Right atrium auricular region (tissue), 2 donors: ENCODE measurements around the gene ZNF862. TPM values are rescaled to one million over a fixed set of nuclear protein-coding genes. Genes with fewer than 3 reads are reported as not detected.

ENCODE experiments used
- DNase-seq: peaks from one replicate; pipeline ENCODE4 v3.0.0-alpha.2; 2019; ENCODE audit warnings: low spot score
- H3K27ac ChIP-seq, 2 donors: fragments of 200-600 bp; sonication (generic); 1 replicate in 1 of 2; 2 replicates in 1 of 2; pipeline ENCODE4 v1.5.1; 2016 to 2019
- H3K27me3 ChIP-seq, 2 donors: fragments of 200-600 bp; sonication (generic); one replicate each; pipeline versions ENCODE4 v1.5.1 to v1.6.0; 2017 to 2019
- H3K36me3 ChIP-seq: fragments of 200-600 bp; sonication (generic); one replicate; pipeline ENCODE4 v1.5.1; 2016
- H3K4me1 ChIP-seq, 2 donors: fragments of 200-600 bp; sonication (generic); one replicate each; pipeline versions ENCODE4 v1.5.1 to v1.6.0; 2017 to 2019
- H3K4me3 ChIP-seq, 2 donors: fragments of 200-600 bp; sonication (generic); 1 replicate in 1 of 2; 2 replicates in 1 of 2; pipeline ENCODE4 v1.5.1; 2017 to 2019; ENCODE audit warnings: mild to moderate bottlenecking in 1 of 2, moderate library complexity in 1 of 2
- H3K9me3 ChIP-seq, 2 donors: fragments of 200-600 bp; sonication (generic); one replicate each; pipeline ENCODE4 v1.5.1; 2019
- total RNA-seq, 2 donors: library from RNA; depleted of rRNA; stranded (reverse); fragments of >200 nt; gene quantifications; one replicate each; pipeline ENCODE4 v1.1.0, GENCODE V29; 2016
- TF ChIP-seq, protein P1 (sequence below), 2 donors: fragments of 200-600 bp; sonication (generic); IDR thresholded peaks; one replicate each; pipeline ENCODE4 v1.5.1; 2019; ENCODE audit warnings: antibody characterized with exemption in 2 of 2

Gene ZNF862
- total RNA-seq, 2 donors from 2014 or later = 7.0 to 11.0 TPM

DNA sequence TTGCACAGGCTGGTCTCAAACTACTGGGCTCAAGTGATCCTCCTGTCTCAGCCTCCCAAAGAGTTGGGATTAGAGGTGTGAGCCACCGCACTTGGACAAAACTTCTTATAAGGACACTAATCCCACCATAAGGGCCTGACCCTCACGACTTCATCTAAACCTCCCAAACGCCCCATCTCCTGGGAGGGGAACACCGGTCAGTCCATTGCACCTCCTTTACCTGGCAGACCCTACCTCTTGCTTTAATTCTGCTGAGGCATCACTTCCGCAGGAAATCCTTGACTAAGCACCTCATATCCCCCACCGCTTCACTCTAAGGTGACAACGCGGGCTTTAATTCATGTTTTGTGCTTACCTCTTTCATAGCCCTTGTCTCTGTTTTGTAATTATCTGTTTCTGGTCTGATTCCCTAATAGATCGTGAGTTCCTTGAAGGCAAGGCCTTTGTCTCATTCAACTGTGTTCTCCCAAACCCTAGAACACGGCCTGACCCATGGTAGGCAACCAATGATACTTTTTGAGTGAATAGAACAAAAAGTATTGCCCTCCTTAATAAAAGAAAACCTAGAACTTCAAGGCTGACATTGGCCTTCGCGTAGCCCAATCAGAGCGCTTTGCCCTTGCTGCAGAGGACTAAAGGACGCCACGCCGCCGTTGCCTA, 481 bp upstream of the ZNF862 start:
- H3K36me3 ChIP-seq = no peaks in the 10 kb centered on the region
- H3K4me3 ChIP-seq = peak overlapping the region in 1 of 2 donors; percentile 75
- peaks cover 0 to 14% of the 10 kb centered on the region in 2 donors for H3K4me1 ChIP-seq
- peak overlapping the region in 1 of 2 donors; percentile 53 for H3K27ac ChIP-seq
- no peaks in the 10 kb centered on the region for H3K9me3 ChIP-seq
- TF ChIP-seq, protein P1, sequence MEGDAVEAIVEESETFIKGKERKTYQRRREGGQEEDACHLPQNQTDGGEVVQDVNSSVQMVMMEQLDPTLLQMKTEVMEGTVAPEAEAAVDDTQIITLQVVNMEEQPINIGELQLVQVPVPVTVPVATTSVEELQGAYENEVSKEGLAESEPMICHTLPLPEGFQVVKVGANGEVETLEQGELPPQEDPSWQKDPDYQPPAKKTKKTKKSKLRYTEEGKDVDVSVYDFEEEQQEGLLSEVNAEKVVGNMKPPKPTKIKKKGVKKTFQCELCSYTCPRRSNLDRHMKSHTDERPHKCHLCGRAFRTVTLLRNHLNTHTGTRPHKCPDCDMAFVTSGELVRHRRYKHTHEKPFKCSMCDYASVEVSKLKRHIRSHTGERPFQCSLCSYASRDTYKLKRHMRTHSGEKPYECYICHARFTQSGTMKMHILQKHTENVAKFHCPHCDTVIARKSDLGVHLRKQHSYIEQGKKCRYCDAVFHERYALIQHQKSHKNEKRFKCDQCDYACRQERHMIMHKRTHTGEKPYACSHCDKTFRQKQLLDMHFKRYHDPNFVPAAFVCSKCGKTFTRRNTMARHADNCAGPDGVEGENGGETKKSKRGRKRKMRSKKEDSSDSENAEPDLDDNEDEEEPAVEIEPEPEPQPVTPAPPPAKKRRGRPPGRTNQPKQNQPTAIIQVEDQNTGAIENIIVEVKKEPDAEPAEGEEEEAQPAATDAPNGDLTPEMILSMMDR (IDR thresholded peaks at IDR 0.05) = no peak
- no peaks in the 10 kb centered on the region for H3K27me3 ChIP-seq
- no peak for DNase-seq

DNA sequence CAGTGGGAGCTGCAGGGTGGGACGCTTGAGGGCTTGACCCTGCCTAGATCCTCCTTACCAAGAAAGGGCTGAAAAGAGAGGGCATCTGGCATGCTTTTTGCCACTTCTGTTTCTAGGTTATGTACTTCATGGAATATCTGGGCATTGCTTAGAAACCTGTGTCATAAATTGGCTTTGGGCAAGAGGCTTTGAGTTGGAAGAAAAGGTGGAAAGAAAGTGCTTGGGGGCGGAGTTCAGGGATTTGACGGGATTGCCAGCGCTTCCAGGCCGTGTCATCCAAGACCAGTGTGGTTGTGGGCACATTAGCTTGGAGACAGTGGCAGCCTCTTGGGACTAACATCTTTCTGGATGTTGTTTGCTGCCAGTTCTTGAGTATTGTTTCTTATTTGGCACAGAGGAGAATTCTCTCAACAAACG, 825 bp downstream of the ZNF862 start:
- TF ChIP-seq, protein P1 (IDR thresholded peaks at IDR 0.05) = no peak

DNA sequence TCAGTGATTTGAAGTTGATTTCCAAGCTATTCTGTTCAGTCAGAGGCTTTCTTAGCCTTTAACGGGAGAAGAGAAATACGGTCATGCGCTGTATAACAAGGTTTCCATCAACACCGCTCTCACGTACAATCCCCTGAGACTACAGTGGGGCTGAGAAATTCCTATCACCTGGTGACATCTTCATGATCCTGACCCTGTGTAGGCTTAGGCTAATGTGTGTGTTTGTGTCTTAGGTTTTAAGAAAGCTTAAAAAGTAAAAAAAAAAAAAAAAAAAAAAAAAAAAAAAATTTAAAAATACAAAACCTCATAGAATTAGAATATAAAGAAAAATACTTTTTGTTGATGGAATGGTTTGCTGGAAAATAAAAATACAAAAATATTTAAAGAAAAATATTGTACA, 1.8 kb downstream of the ZNF862 start:
- no peaks in the 10 kb centered on the region for H3K9me3 ChIP-seq
- no peaks in the 10 kb centered on the region for H3K27me3 ChIP-seq
- TF ChIP-seq, protein P1 (IDR thresholded peaks at IDR 0.05) = no peak
- H3K36me3 ChIP-seq = no peaks in the 10 kb centered on the region
- DNase-seq = no peak
- no peak overlapping the region for H3K4me3 ChIP-seq
- no peak overlapping the region for H3K27ac ChIP-seq
- H3K4me1 ChIP-seq = peaks cover 0 to 14% of the 10 kb centered on the region in 2 donors

More for the DNA sequence above, 825 bp downstream of the ZNF862 start:
- Histone ChIP-seq H3K27me3 (no peaks in the 10 kb centered on the region), H3K4me3 (peak overlapping the region; percentile 75 to 86), H3K9me3 (no peaks in the 10 kb centered on the region), H3K36me3 (no peaks in the 10 kb centered on the region), H3K27ac (peak overlapping the region; percentile 89 to 90), H3K4me1 (peaks cover 0 to 14% of the 10 kb centered on the region in 2 donors)
- DNase-seq = no peak

DNA sequence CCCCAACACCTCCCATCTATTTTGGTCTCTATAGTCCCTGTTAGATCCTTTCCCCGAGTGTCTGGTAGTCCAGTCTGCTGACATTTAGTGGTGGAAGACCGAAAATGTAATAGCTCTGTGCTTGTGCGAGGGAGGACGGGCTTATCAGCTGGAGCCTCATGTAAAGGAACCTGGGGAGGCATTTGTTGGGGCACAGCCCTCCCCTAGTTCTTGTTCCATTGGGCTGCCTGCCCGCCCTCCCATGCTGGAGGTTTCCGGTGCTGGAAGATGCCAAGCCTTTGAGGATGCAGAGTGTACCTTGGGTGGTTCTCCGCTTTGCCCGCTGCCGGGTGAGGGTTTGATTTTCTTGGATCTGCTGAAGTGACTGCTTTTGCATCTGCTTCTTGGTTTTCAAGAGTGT, 5.4 kb downstream of the ZNF862 start:
- Histone ChIP-seq H3K4me1 (peaks cover 0 to 11% of the 10 kb centered on the region in 2 donors), H3K9me3 (no peaks in the 10 kb centered on the region), H3K4me3 (no peak overlapping the region), H3K27me3 (no peaks in the 10 kb centered on the region), H3K36me3 (peaks cover 5% of the 10 kb centered on the region), H3K27ac (no peak overlapping the region)
- TF ChIP-seq, protein P1 (IDR thresholded peaks at IDR 0.05) = no peak
- no peak for DNase-seq

DNA sequence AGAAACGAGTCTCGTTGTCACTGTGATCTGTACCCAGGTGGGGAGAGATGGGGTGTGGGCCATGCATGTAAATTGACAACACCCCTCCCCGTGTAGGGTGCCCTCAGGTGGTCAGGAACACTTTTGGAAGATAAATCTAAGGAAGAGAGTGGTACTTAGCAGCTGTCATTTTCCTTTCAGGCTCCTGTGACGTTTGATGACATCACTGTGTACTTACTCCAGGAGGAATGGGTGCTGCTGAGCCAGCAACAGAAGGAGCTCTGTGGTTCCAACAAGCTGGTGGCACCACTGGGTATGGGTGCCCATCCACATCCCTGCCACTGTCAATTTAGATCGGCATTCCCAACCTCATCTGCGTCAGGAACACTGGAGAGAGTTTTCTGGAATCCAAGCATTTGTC, 6.3 kb downstream of the ZNF862 start:
- H3K4me3 ChIP-seq = no peak overlapping the region
- DNase-seq = no peak
- H3K36me3 ChIP-seq = peaks cover 13% of the 10 kb centered on the region
- TF ChIP-seq, protein P1 (IDR thresholded peaks at IDR 0.05) = no peak
- no peaks in the 10 kb centered on the region for H3K9me3 ChIP-seq
- H3K27me3 ChIP-seq = no peaks in the 10 kb centered on the region
- no peak overlapping the region for H3K27ac ChIP-seq
- H3K4me1 ChIP-seq = peaks cover 0 to 3% of the 10 kb centered on the region in 2 donors
